K562 (cell line): ENCODE measurements around the gene NME7. TPM values are rescaled to one million over a fixed set of nuclear protein-coding genes. Genes with fewer than 3 reads are reported as not detected.

ENCODE experiments used
- CCNT2 ChIP-seq: IDR thresholded peaks from 2 replicates; pipeline ENCODE4 v1.6.1; 2011; ENCODE audit warnings: borderline replicate concordance, low read depth, mild to moderate bottlenecking, moderate library complexity, mixed read lengths, low read length; ENCODE audit not compliant: insufficient read length; ENCODE audit errors: extremely low read depth
- ESRRA ChIP-seq: fragments of 450-650 bp; IDR thresholded peaks from 2 replicates; pipeline ENCODE4 v1.6.1; 2014; ENCODE audit warnings: low read depth, mild to moderate bottlenecking, moderate library complexity, borderline replicate concordance
- FOXJ2 ChIP-seq: fragments of 200-800 bp; sonication (Bioruptor generic); IDR thresholded peaks from 2 replicates; pipeline ENCODE4 v1.6.1; 2016; ENCODE audit warnings: missing genetic modification characterization, missing compliant biosample characterization
- FOXJ3 ChIP-seq: sonication (generic); formaldehyde crosslinking; IDR thresholded peaks from 2 replicates; pipeline ENCODE4 v1.4.0; 2020; ENCODE audit warnings: mild to moderate bottlenecking, missing genetic modification reagents
- HNRNPH1 ChIP-seq: fragments of 200-400 bp; formaldehyde crosslinking; optimal IDR thresholded peaks from 2 replicates; pipeline ENCODE3; 2017; ENCODE audit warnings: low read depth, mild to moderate bottlenecking, low read length, moderate library complexity
- MAZ ChIP-seq, 2 experiments: fragments of 450-650 bp in 1 of 2; sonication (generic) in 1 of 2; formaldehyde crosslinking; IDR thresholded peaks in 1 of 2; conservative IDR thresholded peaks in 1 of 2; 2 replicates each; pipeline versions ENCODE4 v1.4.0 to v1.5.0; 2020; ENCODE audit warnings: mild to moderate bottlenecking in 1 of 2, missing genetic modification reagents in 1 of 2
- POLR3A ChIP-seq: IDR thresholded peaks from 2 replicates; pipeline ENCODE4 v1.6.1; 2011; ENCODE audit warnings: borderline replicate concordance, mild to moderate bottlenecking, moderate library complexity; ENCODE audit not compliant: insufficient read length, insufficient read depth; ENCODE audit errors: extremely low read depth
- SNAPC5 ChIP-seq: fragments of 250-450 bp; sonication (Bioruptor Pico); IDR thresholded peaks from 2 replicates; pipeline ENCODE4 v1.8.0; 2021; ENCODE audit warnings: moderate library complexity, mild to moderate bottlenecking, inconsistent platforms
- STAT5B ChIP-seq: fragments of 250-450 bp; sonication (Bioruptor Pico); IDR thresholded peaks from 2 replicates; pipeline ENCODE4 v1.8.0; 2021; ENCODE audit warnings: mild to moderate bottlenecking, inconsistent platforms
- polyA plus RNA-seq, 8 experiments: library from polyadenylated mRNA; depleted of rRNA in 4 of 8; stranded (reverse) in 5 of 8; unstranded in 3 of 8; fragments of >200 nt; fragmentation: Nextera tagmentation in 2 of 8; fragmentation: Illumina TruSeq in 1 of 8; extraction: Ambion mirVana in 2 of 8; extraction: Trizol in 1 of 8; gene quantifications; 2 replicates each; pipeline versions ENCODE4 v1.2.1 to v1.2.3, GENCODE V29; 2011 to 2014; ENCODE audit warnings: inconsistent platforms in 1 of 8, missing spikeins in 1 of 8
- total RNA-seq, 7 experiments: library from RNA; depleted of rRNA in 6 of 7; stranded (reverse); fragments of >200 nt in 6 of 7; fragmentation: Illumina TruSeq in 2 of 7; extraction: Trizol in 2 of 7; gene quantifications; 2 replicates each; pipeline versions ENCODE4 v1.2.1 to v1.2.3, GENCODE V29; 2011 to 2021; ENCODE audit warnings: low replicate concordance in 1 of 7
- TF ChIP-seq, protein P1 (sequence below), 3 experiments: fragments of 200-800 bp in 1 of 3; sonication (Bioruptor generic) in 1 of 3; sonication (generic) in 1 of 3; formaldehyde crosslinking in 1 of 3; IDR thresholded peaks; 2 replicates each; pipeline versions ENCODE4 v1.6.1 to v1.8.0; 2016 to 2022; ENCODE audit warnings: mild to moderate bottlenecking in 2 of 3, missing compliant biosample characterization in 2 of 3, missing genetic modification characterization in 2 of 3, missing genetic modification reagents in 1 of 3
- TF ChIP-seq, protein P2 (sequence below): fragments of 450-650 bp; IDR thresholded peaks from 2 replicates; pipeline ENCODE4 v1.7.0; 2016; ENCODE audit warnings: borderline replicate concordance

NME7 gene
- total and polyA plus RNA-seq, 9 of the 15 experiments (the other 6 are each of a cell fraction or from before 2014, with no cell fraction given): 7.9 to 43.2 (median 23.9) TPM

DNA sequence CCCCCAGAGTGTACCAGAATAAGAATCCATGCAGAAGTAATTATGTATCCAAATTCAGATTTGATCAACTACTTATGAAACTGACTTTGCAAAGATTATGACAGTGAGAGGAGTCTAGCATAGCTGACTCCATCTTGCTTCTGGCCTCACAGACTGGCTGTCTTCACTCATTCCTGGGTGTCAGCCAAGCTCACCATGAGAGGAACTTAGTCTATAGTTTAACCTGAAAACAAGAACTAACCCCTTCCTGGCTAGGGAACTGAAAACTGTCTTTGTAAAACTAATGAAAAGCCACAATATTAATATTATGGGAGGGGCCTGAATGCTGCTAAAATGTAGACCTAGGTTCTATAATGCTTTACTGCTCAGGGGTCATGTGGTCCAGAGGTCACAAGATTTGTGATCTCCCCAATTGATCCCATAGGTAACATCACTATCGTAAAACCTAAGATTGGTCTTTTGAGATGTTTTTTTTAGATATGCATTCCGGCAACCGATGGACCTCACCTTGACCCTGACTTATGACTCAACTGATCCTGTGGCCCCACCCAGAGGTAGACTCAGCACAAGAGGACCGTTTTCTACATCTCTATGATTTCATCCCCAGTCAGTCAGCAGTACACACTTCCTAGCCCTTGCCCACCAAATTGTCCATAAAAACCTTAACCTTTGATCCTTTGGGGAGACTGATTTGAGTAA is 206.0 kb downstream of the NME7 start (continued):
- no peak for TF ChIP-seq POLR3A
- TF ChIP-seq HNRNPH1: no peak
- TF ChIP-seq FOXJ3 (CRISPR knock-in tag): no peak
- TF ChIP-seq, protein P1, sequence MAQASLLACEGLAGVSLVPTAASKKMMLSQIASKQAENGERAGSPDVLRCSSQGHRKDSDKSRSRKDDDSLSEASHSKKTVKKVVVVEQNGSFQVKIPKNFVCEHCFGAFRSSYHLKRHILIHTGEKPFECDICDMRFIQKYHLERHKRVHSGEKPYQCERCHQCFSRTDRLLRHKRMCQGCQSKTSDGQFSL (CRISPR knock-in tag; IDR thresholded peaks at IDR 0.05): no peak
- TF ChIP-seq, protein P1 (tag; IDR thresholded peaks at IDR 0.05): 0 out of 4 replicates have a peak, but pooled peaks of 1 of the 2 experiments have one; percentile 30
- TF ChIP-seq MAZ (CRISPR knock-in tag; conservative IDR thresholded peaks at IDR 0.05 in 1 of 2, IDR thresholded peaks at IDR 0.05 in 1 of 2): no peak
- no peak for TF ChIP-seq ESRRA
- no peak for TF ChIP-seq STAT5B (CRISPR knock-in tag)
- no peak for TF ChIP-seq CCNT2
- no peak for TF ChIP-seq SNAPC5
- no peak for TF ChIP-seq FOXJ2 (tag)
- TF ChIP-seq, protein P2, sequence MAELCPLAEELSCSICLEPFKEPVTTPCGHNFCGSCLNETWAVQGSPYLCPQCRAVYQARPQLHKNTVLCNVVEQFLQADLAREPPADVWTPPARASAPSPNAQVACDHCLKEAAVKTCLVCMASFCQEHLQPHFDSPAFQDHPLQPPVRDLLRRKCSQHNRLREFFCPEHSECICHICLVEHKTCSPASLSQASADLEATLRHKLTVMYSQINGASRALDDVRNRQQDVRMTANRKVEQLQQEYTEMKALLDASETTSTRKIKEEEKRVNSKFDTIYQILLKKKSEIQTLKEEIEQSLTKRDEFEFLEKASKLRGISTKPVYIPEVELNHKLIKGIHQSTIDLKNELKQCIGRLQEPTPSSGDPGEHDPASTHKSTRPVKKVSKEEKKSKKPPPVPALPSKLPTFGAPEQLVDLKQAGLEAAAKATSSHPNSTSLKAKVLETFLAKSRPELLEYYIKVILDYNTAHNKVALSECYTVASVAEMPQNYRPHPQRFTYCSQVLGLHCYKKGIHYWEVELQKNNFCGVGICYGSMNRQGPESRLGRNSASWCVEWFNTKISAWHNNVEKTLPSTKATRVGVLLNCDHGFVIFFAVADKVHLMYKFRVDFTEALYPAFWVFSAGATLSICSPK: no peak
